Chondrocyte (in vitro differentiated cells): Measurements from ENCODE around the gene FAM156B. TPM values are rescaled to one million over a fixed set of nuclear protein-coding genes. Genes with fewer than 3 reads are reported as not detected.

ENCODE experiments used
- total RNA-seq: library from RNA; stranded (reverse); gene quantifications from 3 replicates; pipeline ENCODE4 v1.2.1, GENCODE V29; 2021

The FAM156B gene
- total RNA-seq, 1 donor from 2014 or later, result 18.0 TPM

Other genes starting within 250 kb of the FAM156B start
- not detected in 3 replicates for gene SSX7, start 242.4 kb upstream of the FAM156B start, total RNA-seq
- gene SSX2, start 190.2 kb upstream of the FAM156B start, total RNA-seq, result not detected in 3 replicates
- not detected in 3 replicates for gene SSX2B, start 146.1 kb upstream of the FAM156B start, total RNA-seq
- gene SPANXN5, start 99.9 kb upstream of the FAM156B start, total RNA-seq, result not detected in 3 replicates
- gene XAGE5, start 86.0 kb upstream of the FAM156B start, total RNA-seq, result not detected in 3 replicates
- gene XAGE3, start 29.2 kb upstream of the FAM156B start, total RNA-seq, result not detected in 3 replicates
- gene FAM156A, start 61.2 kb downstream of the FAM156B start, total RNA-seq, result 23.8 to 39.9 TPM (median 25.2 TPM) in 3 replicates
- 7.9 to 18.2 TPM (median 8.5 TPM) in 3 replicates for gene GPR173, start 151.5 kb downstream of the FAM156B start, total RNA-seq
- gene TSPYL2, start 185.0 kb downstream of the FAM156B start, total RNA-seq, result 25.9 to 42.5 TPM (median 29.8 TPM) in 3 replicates
- gene KANTR, start 196.8 kb downstream of the FAM156B start, total RNA-seq, result 5.8 to 12.7 TPM (median 6.6 TPM) in 3 replicates